Measurements from ENCODE around the gene PKP3. TPM values are rescaled to one million over a fixed set of nuclear protein-coding genes. Genes with fewer than 3 reads are reported as not detected.
"Not testable (repeated sequence)": the region's sequence is repeated elsewhere in the genome, so short reads cannot be mapped to it uniquely, and the experiment has no call there.

The PKP3 gene
- total RNA-seq, 1 donor from 2014 or later: 0.26 TPM

- not testable (repeated sequence) for DNase-seq (ENCODE audit: low read depth, low spot score)
These were observed 16.7 kb downstream of the PKP3 start for GRCh38 chr11:410711-411110.

- not testable (repeated sequence) for DNase-seq (ENCODE audit: low read depth, low spot score)
These were observed 17.5 kb downstream of the PKP3 start for GRCh38 chr11:411520-411919.

- no peak for DNase-seq (ENCODE audit: low read depth, low spot score)
These were observed 18.7 kb downstream of the PKP3 start for GRCh38 chr11:412641-413119.

GRCh38 chr11:413120-414081 lies 19.4 kb downstream of the PKP3 start:
- no peak for DNase-seq (ENCODE audit: low read depth, low spot score)

GRCh38 chr11:414318-414857 lies 20.4 kb downstream of the PKP3 start:
- DNase-seq (ENCODE audit: low read depth, low spot score): no peak

GRCh38 chr11:415640-416041 lies 21.6 kb downstream of the PKP3 start:
- DNase-seq (ENCODE audit: low read depth, low spot score): no peak

- no peak for DNase-seq (ENCODE audit: low read depth, low spot score)
These were observed 22.2 kb downstream of the PKP3 start for GRCh38 chr11:416051-416756.

GRCh38 chr11:416757-417621 lies 23.0 kb downstream of the PKP3 start:
- no peak for DNase-seq (ENCODE audit: low read depth, low spot score)

- DNase-seq (ENCODE audit: low read depth, low spot score): no peak
These were observed 23.8 kb downstream of the PKP3 start for GRCh38 chr11:417652-418342.

- DNase-seq (ENCODE audit: low read depth, low spot score): no peak
These were observed 24.6 kb downstream of the PKP3 start for GRCh38 chr11:418343-419247.

GRCh38 chr11:419248-420005 lies 25.4 kb downstream of the PKP3 start:
- no peak for DNase-seq (ENCODE audit: low read depth, low spot score)

GRCh38 chr11:420054-420910 lies 26.3 kb downstream of the PKP3 start:
- DNase-seq (ENCODE audit: low read depth, low spot score): no peak

GRCh38 chr11:420911-421321 lies 26.9 kb downstream of the PKP3 start:
- DNase-seq (ENCODE audit: low read depth, low spot score): no peak

- no peak for DNase-seq (ENCODE audit: low read depth, low spot score)
These were observed 28.2 kb downstream of the PKP3 start for GRCh38 chr11:422249-422656.

GRCh38 chr11:424232-424631 lies 30.2 kb downstream of the PKP3 start:
- DNase-seq (ENCODE audit: low read depth, low spot score): no peak

- DNase-seq (ENCODE audit: low read depth, low spot score): not testable (repeated sequence)
These were observed 30.8 kb downstream of the PKP3 start for GRCh38 chr11:424766-425165.

- no peak for DNase-seq (ENCODE audit: low read depth, low spot score)
These were observed 31.3 kb downstream of the PKP3 start for GRCh38 chr11:425301-425700.

- DNase-seq (ENCODE audit: low read depth, low spot score): no peak
These were observed 32.8 kb downstream of the PKP3 start for GRCh38 chr11:426851-427250.
